ENCODE data around the gene ZFP92.
"Not testable (repeated sequence)": the region's sequence is repeated elsewhere in the genome, so short reads cannot be mapped to it uniquely, and the experiment has no call there.

Gene ZFP92

GRCh38 chrX:153381684-153382532, 29.4 kb upstream of the ZFP92 start:
- Mint-ChIP-seq H3K27ac (no peak overlapping the region), H3K4me3 (no peak overlapping the region), H3K9me3 (no peaks in the 10 kb centered on the region), H3K27me3 (no peaks in the 10 kb centered on the region), H3K4me1 (no peaks in the 10 kb centered on the region), H3K36me3 (no peaks in the 10 kb centered on the region)
- no peak for ATAC-seq

- no peak overlapping the region for H3K4me3 Mint-ChIP-seq
- H3K27me3 Mint-ChIP-seq = no peaks in the 10 kb centered on the region
- no peak overlapping the region for H3K27ac Mint-ChIP-seq
- no peaks in the 10 kb centered on the region for H3K9me3 Mint-ChIP-seq
- H3K36me3 Mint-ChIP-seq = no peaks in the 10 kb centered on the region
- H3K4me1 Mint-ChIP-seq = no peaks in the 10 kb centered on the region
- ATAC-seq = no peak
Observed at GRCh38 chrX:153382563-153383482, 28.4 kb upstream of the ZFP92 start.

- no peak for ATAC-seq
- Mint-ChIP-seq H3K4me1 (no peaks in the 10 kb centered on the region), H3K27me3 (no peaks in the 10 kb centered on the region), H3K27ac (no peak overlapping the region), H3K9me3 (no peaks in the 10 kb centered on the region), H3K4me3 (no peak overlapping the region), H3K36me3 (no peaks in the 10 kb centered on the region)
Observed at GRCh38 chrX:153384390-153384789, 26.9 kb upstream of the ZFP92 start.

DNA sequence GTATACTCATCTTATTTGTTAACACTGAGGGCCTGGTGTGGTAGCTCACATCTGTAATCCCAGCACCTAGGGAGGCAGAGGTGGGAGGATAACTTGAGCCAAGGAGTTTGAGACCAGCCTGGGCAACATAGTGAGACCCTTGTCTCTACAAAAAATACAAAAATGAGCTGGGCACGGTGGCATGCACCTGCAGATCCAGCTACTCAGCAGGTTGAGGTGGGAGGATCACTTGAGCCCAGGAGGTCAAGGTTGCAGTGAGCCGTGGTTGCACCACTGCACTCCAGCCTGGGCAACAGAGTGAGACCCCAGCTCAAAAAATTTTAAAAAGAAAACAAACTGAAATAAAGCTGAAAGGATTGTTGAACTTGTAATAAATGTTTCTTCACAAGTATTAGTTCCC, 26.3 kb upstream of the ZFP92 start:
- H3K9me3 Mint-ChIP-seq, H3K4me3 Mint-ChIP-seq, H3K27ac Mint-ChIP-seq, ATAC-seq, H3K36me3 Mint-ChIP-seq, H3K27me3 Mint-ChIP-seq, H3K4me1 Mint-ChIP-seq: not testable (repeated sequence)

DNA sequence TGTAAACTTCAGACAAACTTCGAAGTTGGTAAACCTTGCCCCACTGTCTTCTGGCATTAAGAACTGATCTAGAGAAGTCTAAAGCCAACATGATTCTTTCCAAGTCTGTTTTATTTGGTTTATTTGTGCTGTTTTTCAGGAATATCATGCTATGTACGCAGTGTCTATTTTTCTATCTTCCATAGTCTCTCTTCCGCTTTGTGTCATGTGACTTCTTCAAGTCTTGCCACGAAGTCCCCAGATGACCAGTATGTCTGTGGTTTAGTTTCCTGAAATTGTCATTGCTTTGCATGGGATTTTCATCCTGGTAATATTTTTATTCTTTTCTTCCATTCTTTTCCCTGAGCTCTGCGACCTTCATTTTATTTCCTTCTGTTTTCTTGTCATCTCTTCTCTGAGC, 25.2 kb upstream of the ZFP92 start:
- Mint-ChIP-seq H3K9me3 (no peaks in the 10 kb centered on the region), H3K4me3 (no peak overlapping the region), H3K27ac (no peak overlapping the region), H3K4me1 (no peaks in the 10 kb centered on the region), H3K27me3 (no peaks in the 10 kb centered on the region), H3K36me3 (no peaks in the 10 kb centered on the region)
- no peak for ATAC-seq

DNA sequence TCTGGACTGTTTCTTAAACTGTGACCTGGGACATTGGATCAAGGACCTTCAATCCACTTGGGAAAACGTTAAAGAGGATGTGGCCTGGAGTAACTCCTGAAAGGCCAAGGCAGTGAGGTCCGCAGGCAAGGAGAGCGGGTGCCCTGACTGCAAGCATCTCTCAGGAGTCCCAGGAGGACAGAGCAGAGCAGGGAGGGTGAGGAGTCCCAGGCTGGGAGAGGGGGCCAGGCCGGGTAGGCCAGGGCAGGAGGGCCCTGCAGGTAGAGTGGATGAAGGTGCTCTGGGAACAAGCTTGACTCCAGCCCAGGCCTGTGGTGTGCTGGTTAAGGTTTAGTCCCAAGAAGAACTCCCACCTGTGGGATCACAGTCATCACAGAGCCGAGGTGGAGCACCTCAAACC, 23.9 kb upstream of the ZFP92 start:
- H3K4me1 Mint-ChIP-seq = no peaks in the 10 kb centered on the region
- H3K36me3 Mint-ChIP-seq = no peaks in the 10 kb centered on the region
- H3K27ac Mint-ChIP-seq = no peak overlapping the region
- H3K27me3 Mint-ChIP-seq = no peaks in the 10 kb centered on the region
- H3K4me3 Mint-ChIP-seq = no peak overlapping the region
- no peaks in the 10 kb centered on the region for H3K9me3 Mint-ChIP-seq
- ATAC-seq = no peak

DNA sequence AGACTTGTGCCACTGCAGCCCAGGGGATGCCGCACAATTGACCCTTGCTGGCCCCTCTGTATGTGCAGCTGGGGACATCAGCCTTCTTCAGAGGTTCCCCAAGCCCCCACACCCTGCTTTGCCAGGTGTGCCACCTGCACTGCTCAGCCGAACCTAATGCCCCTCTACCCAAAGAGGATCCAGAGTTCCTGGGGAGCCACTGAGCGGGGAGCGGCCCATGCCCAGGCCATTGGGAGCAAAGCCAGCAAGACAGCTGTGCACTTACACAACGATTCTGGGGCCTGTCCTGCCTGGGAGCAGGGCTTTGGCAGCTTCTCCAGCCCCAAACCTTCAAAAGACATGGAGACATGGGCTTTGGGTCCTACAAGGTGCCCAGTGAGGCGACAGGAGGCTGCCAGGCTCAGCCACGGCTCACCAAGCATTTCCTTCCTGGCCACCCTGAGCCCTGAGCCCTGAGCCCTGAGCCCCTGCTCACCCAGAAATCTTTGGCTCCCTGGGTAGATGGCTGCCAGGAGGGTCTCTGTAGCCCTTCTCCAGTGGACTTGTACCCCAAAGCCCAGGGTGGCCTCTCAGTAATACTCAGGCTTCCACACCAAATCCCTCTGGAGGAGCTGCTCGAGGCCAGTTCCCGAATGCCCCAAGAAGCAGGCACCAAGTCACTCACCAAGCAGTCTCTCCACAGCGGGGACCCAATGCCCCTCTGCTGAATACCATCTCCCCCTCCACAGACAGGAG, 23.1 kb upstream of the ZFP92 start:
- H3K27me3 Mint-ChIP-seq = no peaks in the 10 kb centered on the region
- H3K4me1 Mint-ChIP-seq = no peaks in the 10 kb centered on the region
- H3K27ac Mint-ChIP-seq = no peak overlapping the region
- H3K4me3 Mint-ChIP-seq = no peak overlapping the region
- H3K9me3 Mint-ChIP-seq = no peaks in the 10 kb centered on the region
- ATAC-seq = no peak
- no peaks in the 10 kb centered on the region for H3K36me3 Mint-ChIP-seq

DNA sequence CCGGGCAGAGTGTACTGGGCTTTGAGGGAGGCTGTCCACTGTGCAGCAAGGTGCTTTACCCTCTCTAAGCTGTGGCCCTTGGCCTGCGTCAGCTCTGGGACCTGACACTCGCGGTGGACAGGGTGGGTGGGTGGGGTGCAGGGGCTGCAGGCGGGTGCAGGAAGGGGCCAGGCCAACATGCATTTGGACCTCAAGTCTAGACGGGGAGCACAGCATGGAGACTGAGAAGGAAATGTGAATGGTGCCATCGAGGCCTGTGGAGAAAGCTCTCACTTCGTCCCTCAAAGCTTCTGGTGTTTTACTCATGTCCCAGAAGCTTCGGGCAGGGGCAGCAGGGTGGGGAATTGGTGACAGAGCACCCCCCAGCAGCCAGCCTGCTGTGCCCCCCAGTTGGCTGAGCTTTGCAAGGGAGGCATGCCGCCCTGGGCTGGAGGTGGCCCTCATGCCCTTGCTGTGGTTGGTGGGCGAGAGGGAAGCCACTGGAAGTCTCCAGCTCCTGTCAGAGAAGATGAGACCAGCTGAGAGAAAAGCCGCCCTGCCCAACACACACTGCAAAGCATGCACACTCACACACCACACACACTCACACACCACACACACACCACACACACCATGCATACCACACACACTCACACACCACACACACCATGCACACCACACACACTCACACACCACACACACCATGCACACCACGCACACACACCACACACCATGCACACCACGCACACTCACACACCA, 22.4 kb upstream of the ZFP92 start:
- Mint-ChIP-seq H3K4me3 (no peak overlapping the region), H3K27ac (no peak overlapping the region), H3K4me1 (no peaks in the 10 kb centered on the region), H3K9me3 (no peaks in the 10 kb centered on the region), H3K27me3 (no peaks in the 10 kb centered on the region), H3K36me3 (no peaks in the 10 kb centered on the region)
- no peak for ATAC-seq

DNA sequence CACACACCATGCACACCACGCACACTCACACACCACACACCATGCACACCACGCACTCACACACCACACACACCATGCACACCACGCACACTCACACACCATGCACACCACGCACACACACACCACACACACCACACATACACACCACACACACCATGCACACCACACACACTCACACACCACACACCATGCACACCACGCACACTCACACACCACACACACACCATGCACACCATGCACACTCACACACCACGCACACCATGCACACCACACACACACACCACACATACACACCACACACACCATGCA, 21.9 kb upstream of the ZFP92 start:
- H3K27me3 Mint-ChIP-seq, ATAC-seq, H3K4me1 Mint-ChIP-seq, H3K27ac Mint-ChIP-seq, H3K36me3 Mint-ChIP-seq, H3K4me3 Mint-ChIP-seq, H3K9me3 Mint-ChIP-seq: not testable (repeated sequence)

GRCh38 chrX:153392642-153393321, 18.5 kb upstream of the ZFP92 start:
- no peaks in the 10 kb centered on the region for H3K36me3 Mint-ChIP-seq
- no peaks in the 10 kb centered on the region for H3K27me3 Mint-ChIP-seq
- no peak overlapping the region for H3K4me3 Mint-ChIP-seq
- no peak for ATAC-seq
- no peaks in the 10 kb centered on the region for H3K9me3 Mint-ChIP-seq
- no peak overlapping the region for H3K27ac Mint-ChIP-seq
- H3K4me1 Mint-ChIP-seq = no peaks in the 10 kb centered on the region

GRCh38 chrX:153394612-153395011, 16.7 kb upstream of the ZFP92 start:
- no peaks in the 10 kb centered on the region for H3K9me3 Mint-ChIP-seq
- no peaks in the 10 kb centered on the region for H3K27me3 Mint-ChIP-seq
- H3K4me1 Mint-ChIP-seq = no peaks in the 10 kb centered on the region
- no peaks in the 10 kb centered on the region for H3K36me3 Mint-ChIP-seq
- no peak overlapping the region for H3K4me3 Mint-ChIP-seq
- no peak for ATAC-seq
- H3K27ac Mint-ChIP-seq = no peak overlapping the region

GRCh38 chrX:153395613-153396319, 15.5 kb upstream of the ZFP92 start:
- Mint-ChIP-seq H3K27ac (no peak overlapping the region), H3K4me3 (no peak overlapping the region)

DNA sequence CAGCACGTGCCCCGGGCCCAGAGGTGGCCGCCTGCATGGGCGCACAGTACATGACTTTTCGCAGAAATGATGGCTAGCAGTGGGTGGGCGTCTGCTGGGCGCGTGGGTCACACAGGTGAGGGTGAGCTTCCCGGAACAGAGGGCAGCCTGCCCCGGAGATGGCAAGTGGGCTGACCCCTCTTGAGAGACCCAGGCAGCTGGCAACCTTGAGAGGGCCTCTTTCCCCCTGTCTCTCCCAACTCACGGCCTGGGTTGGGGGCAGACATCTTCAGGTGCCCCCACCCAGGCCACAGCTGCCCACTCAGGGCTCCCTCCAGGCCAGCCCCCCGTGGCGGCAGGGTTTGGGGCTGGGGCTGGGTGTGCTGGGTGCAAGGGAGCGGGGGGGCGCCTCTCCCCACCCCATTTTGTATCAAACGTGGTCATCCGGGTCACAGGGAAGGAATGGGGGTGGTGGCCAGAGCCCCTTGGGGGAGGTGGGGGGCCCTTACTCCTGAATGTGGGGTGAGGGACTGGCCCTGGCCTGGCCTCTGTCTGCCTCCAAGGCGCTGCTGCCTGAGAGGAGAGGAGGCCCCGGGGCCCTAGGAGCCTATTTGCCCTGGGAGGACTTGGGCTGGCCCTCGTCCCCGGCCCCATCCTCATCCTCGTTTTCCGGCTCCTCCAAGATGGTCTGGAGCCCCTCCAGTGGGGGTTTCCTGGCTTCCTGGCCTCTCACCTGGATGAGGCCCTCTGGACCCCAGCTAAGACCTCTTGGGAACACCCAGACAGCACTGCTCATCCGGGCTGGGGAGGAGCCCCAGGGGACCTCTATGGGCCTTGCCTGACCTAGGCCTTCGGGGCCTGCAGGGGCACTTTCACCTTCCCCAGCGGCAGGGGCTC, 14.7 kb upstream of the ZFP92 start:
- Mint-ChIP-seq H3K27ac (no peak overlapping the region), H3K4me1 (no peaks in the 10 kb centered on the region), H3K4me3 (no peak overlapping the region), H3K9me3 (no peaks in the 10 kb centered on the region), H3K36me3 (no peaks in the 10 kb centered on the region), H3K27me3 (no peaks in the 10 kb centered on the region)
- no peak for ATAC-seq

More at GRCh38 chrX:153395613-153396319, 15.5 kb upstream of the ZFP92 start:
- ATAC-seq = no peak
- no peaks in the 10 kb centered on the region for H3K9me3 Mint-ChIP-seq
- H3K36me3 Mint-ChIP-seq = no peaks in the 10 kb centered on the region
- H3K4me1 Mint-ChIP-seq = no peaks in the 10 kb centered on the region
- no peaks in the 10 kb centered on the region for H3K27me3 Mint-ChIP-seq
